Lung (tissue), 12 donors: Measurements from ENCODE around the gene CADM2. TPM values are rescaled to one million over a fixed set of nuclear protein-coding genes. Genes with fewer than 3 reads are reported as not detected.

Source experiments
- ATAC-seq: fragments of 200-7000 bp; cut with Tn5 transposase; one replicate; pipeline ENCODE4 v1.9.1; 2020; ENCODE audit warnings: moderate number of reproducible peaks; ENCODE audit not compliant: insufficient read depth, low FRiP score
- DNase-seq, 3 donors: peaks; one replicate each; pipeline ENCODE4 v3.0.0-alpha.2; 2013 to 2017
- H3K27ac ChIP-seq, 2 donors: one replicate each; pipeline ENCODE4 v1.5.1; 2013; ENCODE audit warnings: mild to moderate bottlenecking in 2 of 2, moderate library complexity in 2 of 2, control low read depth in 1 of 2, inconsistent platforms in 1 of 2, low read depth in 1 of 2, low read length in 1 of 2
- H3K27me3 ChIP-seq, 3 donors: one replicate each; pipeline ENCODE4 v1.5.1; 2013; ENCODE audit warnings: low read length in 2 of 3; ENCODE audit not compliant: control insufficient read depth in 3 of 3, insufficient read depth in 3 of 3
- H3K36me3 ChIP-seq, 4 donors: one replicate each; pipeline ENCODE4 v1.5.1; 2013; ENCODE audit warnings: low read length in 4 of 4, mild to moderate bottlenecking in 1 of 4, moderate library complexity in 1 of 4; ENCODE audit not compliant: control insufficient read depth in 4 of 4, insufficient read depth in 4 of 4
- H3K4me1 ChIP-seq, 5 donors: one replicate each; pipeline ENCODE4 v1.5.1; 2013; ENCODE audit warnings: low read length in 5 of 5, mild to moderate bottlenecking in 2 of 5, moderate library complexity in 1 of 5; ENCODE audit not compliant: control insufficient read depth in 5 of 5, insufficient read depth in 5 of 5
- H3K4me3 ChIP-seq: one replicate; pipeline ENCODE4 v1.5.1; 2013; ENCODE audit warnings: mild to moderate bottlenecking, control low read depth, moderate library complexity
- H3K9ac ChIP-seq, 2 donors: one replicate each; pipeline ENCODE4 v1.5.1; 2013; ENCODE audit warnings: low read length in 2 of 2, control low read depth in 1 of 2; ENCODE audit not compliant: insufficient read depth in 1 of 2
- H3K9me3 ChIP-seq, 4 donors: one replicate each; pipeline ENCODE4 v1.5.1; 2013; ENCODE audit warnings: low read length in 3 of 4, mild to moderate bottlenecking in 1 of 4, moderate library complexity in 1 of 4; ENCODE audit not compliant: control insufficient read depth in 4 of 4, insufficient read depth in 3 of 4
- WGBS, 2 donors: extraction: QIAGEN DNeasy Blood & Tissue Kit; methylation state at CpG; one replicate each; pipeline ENCODE4 v1.1.7; 2013; 5-methylcytosine and 5-hydroxymethylcytosine counted together
- polyA plus RNA-seq, 2 donors: library from polyadenylated mRNA; stranded (reverse); fragments of 200-250 nt; gene quantifications; one replicate each; pipeline ENCODE4 v1.2.1, GENCODE V29; 2013
- total RNA-seq, 2 donors: library from RNA; depleted of rRNA in 1 of 2; stranded (reverse); fragments of >200 nt in 1 of 2; gene quantifications; one replicate each; pipeline ENCODE4 v1.2.1, GENCODE V29; 2014 to 2021
- TF ChIP-seq, protein P1 (sequence below): IDR thresholded peaks from 2 replicates; pipeline ENCODE4 v1.5.1; 2012; ENCODE audit warnings: mild to moderate bottlenecking; ENCODE audit errors: control extremely low read depth, extremely low read depth
- donor health status: control.
- donor health status: control.
- donor health status: Bipolar disorder and iron deficiency.
- donor health status: healthy.
- donor health status: DM: yes; HTN: yes; CAD: no.

The CADM2 gene
- total and polyA plus RNA-seq, 4 donors: 0.14 to 3.3 (median 0.32) TPM

DNA sequence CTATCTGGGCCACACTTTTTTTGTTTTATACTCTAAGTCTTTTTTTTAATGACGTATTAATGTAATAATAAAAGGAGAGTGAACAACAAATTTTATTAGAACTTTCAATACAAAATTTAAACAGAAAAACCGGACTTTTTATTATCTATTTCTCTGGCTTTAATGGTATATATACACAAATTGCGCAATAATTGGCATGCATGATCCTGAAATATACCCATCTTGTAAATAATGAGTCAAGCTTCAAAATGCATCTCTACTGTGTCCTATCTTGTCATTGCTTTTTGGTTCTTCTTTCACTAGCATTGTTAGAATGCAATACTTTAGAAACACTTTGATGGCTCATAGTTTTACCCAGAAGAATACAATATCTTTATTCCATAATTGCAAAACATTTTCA, 963.6 kb downstream of the CADM2 start:
- peaks cover 0 to 2% (median 0%) of the 10 kb centered on the region in 4 donors for H3K9me3 ChIP-seq
- no peaks in the 10 kb centered on the region for H3K27me3 ChIP-seq
- no peaks in the 10 kb centered on the region for H3K4me1 ChIP-seq
- no peaks in the 10 kb centered on the region for H3K36me3 ChIP-seq
- TF ChIP-seq, protein P1, sequence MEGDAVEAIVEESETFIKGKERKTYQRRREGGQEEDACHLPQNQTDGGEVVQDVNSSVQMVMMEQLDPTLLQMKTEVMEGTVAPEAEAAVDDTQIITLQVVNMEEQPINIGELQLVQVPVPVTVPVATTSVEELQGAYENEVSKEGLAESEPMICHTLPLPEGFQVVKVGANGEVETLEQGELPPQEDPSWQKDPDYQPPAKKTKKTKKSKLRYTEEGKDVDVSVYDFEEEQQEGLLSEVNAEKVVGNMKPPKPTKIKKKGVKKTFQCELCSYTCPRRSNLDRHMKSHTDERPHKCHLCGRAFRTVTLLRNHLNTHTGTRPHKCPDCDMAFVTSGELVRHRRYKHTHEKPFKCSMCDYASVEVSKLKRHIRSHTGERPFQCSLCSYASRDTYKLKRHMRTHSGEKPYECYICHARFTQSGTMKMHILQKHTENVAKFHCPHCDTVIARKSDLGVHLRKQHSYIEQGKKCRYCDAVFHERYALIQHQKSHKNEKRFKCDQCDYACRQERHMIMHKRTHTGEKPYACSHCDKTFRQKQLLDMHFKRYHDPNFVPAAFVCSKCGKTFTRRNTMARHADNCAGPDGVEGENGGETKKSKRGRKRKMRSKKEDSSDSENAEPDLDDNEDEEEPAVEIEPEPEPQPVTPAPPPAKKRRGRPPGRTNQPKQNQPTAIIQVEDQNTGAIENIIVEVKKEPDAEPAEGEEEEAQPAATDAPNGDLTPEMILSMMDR: no peak
- H3K27ac ChIP-seq: no peak overlapping the region
- ATAC-seq (no peak), DNase-seq (no peak)
- WGBS, 2 donors: 90% methylated on average over 3 of the region's 3 CpGs
- H3K9ac ChIP-seq: no peak overlapping the region
- H3K4me3 ChIP-seq: no peak overlapping the region

DNA sequence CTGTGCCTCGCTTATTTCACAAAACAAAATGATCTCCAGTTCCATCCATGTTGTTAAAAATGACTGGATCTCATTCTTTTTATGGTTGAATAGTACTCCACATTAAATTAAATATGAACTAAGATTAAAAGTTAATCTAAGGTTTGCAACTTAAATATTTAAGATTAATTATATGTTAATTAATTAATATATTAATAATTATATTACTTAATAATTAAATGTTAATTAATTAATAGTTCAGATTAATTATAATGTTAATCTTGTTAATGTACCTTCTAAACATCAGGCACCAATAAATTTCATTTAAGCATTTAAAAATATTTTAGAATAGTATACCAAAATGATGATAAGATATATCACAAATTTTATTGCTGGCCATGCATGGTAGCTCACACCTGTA, 971.9 kb downstream of the CADM2 start:
- H3K27ac ChIP-seq: no peak overlapping the region
- ATAC-seq (no peak), DNase-seq (no peak)
- H3K9ac ChIP-seq: no peak overlapping the region
- TF ChIP-seq, protein P1: no peak
- WGBS, 2 donors: 90 to 93% methylated on average over 1 of the region's 1 CpG
- H3K27me3 ChIP-seq: no peaks in the 10 kb centered on the region
- H3K4me1 ChIP-seq: no peaks in the 10 kb centered on the region
- no peaks in the 10 kb centered on the region for H3K36me3 ChIP-seq
- H3K4me3 ChIP-seq: no peak overlapping the region
- H3K9me3 ChIP-seq: peaks cover 0 to 2% (median 0%) of the 10 kb centered on the region in 4 donors

DNA sequence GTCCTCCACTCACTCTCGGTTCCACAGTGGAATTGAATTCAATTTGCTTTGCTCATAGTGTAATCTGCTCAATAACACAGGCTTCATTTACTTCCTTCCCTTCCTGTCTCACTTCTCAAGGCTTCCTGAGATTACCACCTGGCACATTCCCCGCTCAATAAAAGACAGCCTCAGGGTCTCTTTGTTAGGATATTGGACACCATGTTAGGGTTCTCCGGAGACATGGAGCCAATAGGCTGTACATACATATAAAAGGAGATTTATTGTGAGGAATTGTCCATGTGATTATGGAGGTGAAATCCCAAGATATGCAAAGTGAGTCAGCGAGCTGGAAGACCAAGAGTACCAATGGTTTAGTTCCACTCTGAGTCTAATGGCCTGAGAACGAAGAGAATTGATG, 974.5 kb downstream of the CADM2 start:
- Histone ChIP-seq H3K27me3 (no peaks in the 10 kb centered on the region), H3K4me3 (no peak overlapping the region), H3K9ac (no peak overlapping the region), H3K9me3 (no peaks in the 10 kb centered on the region), H3K36me3 (no peaks in the 10 kb centered on the region), H3K27ac (no peak overlapping the region), H3K4me1 (peaks cover 0 to 3% (median 0%) of the 10 kb centered on the region in 5 donors)
- TF ChIP-seq, protein P1: no peak
- no peak for DNase-seq
- ATAC-seq: no peak
- 61 to 68% methylated on average over 5 of the region's 5 CpGs for WGBS, 2 donors

DNA sequence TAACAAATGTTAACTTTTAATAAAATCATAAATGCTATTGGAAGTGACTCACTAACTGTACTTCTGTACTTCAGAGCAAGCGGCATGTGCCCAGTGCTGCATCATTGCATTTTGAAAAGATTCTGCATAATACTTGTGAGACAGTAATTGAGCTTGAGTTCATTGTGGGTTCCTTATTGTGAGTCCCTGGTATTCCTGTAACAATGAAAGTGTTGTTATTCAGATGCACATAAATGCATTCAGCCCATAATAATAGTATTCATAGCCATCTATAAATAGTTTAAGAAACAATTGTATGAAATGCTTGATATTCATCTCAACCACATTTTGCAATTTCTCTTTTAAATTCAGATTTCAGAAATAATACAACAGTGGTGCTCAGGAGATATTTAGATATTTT, 976.4 kb downstream of the CADM2 start:
- TF ChIP-seq, protein P1: no peak
- Histone ChIP-seq H3K9me3 (no peaks in the 10 kb centered on the region), H3K4me3 (no peak overlapping the region), H3K27ac (no peak overlapping the region), H3K4me1 (peaks cover 0 to 15% (median 0%) of the 10 kb centered on the region in 5 donors), H3K27me3 (no peaks in the 10 kb centered on the region), H3K36me3 (no peaks in the 10 kb centered on the region), H3K9ac (no peak overlapping the region)
- 95 to 98% methylated on average over 1 of the region's 1 CpG for WGBS, 2 donors
- DNase-seq (no peak), ATAC-seq (no peak)
